Posterior vena cava (tissue), 2 donors: ENCODE results near the gene SEMA4F. TPM values are rescaled to one million over a fixed set of nuclear protein-coding genes. Genes with fewer than 3 reads are reported as not detected.

ENCODE experiments used
- DNase-seq: peaks from one replicate; pipeline ENCODE4 v3.0.0-alpha.2; 2020; ENCODE audit warnings: low spot score
- intact Hi-C, 2 donors: fragments of 100-400 bp; cut with DNase I; formaldehyde crosslinking; loops; one replicate each; pipeline versions ENCODE4 v1.14.1 to v1.14.2; 2022 to 2023
- total RNA-seq, 2 donors: library from RNA; stranded (reverse); fragmentation: NEBNext Ultra II Directional; extraction: Animal tissue kit (Norgen Biotek cat#: 25700); gene quantifications; one replicate each; pipeline ENCODE4 v1.2.1, GENCODE V29; 2021
- donor health status: DM: yes; HTN: yes; CAD: no.
- donor health status: DM: yes; HTN: yes; CAD: no.

SEMA4F gene
- total RNA-seq, 2 donors from 2014 or later, result 3.2 to 3.9 TPM

- intact Hi-C loops, result no loop called here
These were observed 460 bp upstream of the SEMA4F start for GRCh38 chr2:74653589-74653984.

GRCh38 chr2:74655579-74655978, 1.5 kb downstream of the SEMA4F start:
- intact Hi-C loops, result no loop called here

More at GRCh38 chr2:74653589-74653984, 460 bp upstream of the SEMA4F start:
- no peak for DNase-seq

GRCh38 chr2:74658516-74658915, 4.5 kb downstream of the SEMA4F start:
- DNase-seq, result no peak
- intact Hi-C loops, result no loop called here

More at GRCh38 chr2:74655579-74655978, 1.5 kb downstream of the SEMA4F start:
- no peak for DNase-seq

GRCh38 chr2:74659462-74659861, 5.4 kb downstream of the SEMA4F start:
- DNase-seq, result no peak
- intact Hi-C loops, result no loop called here

GRCh38 chr2:74668087-74668486, 14.0 kb downstream of the SEMA4F start:
- DNase-seq, result no peak
- intact Hi-C loops, result no loop called here

- DNase-seq, result no peak
- intact Hi-C loops, result no loop called here
These were observed 16.2 kb downstream of the SEMA4F start for GRCh38 chr2:74670263-74670662.

GRCh38 chr2:74671479-74671878, 17.4 kb downstream of the SEMA4F start:
- no peak for DNase-seq
- intact Hi-C loops, result no loop called here

GRCh38 chr2:74673826-74674528, 19.9 kb downstream of the SEMA4F start:
- intact Hi-C loops, result no loop called here
- no peak for DNase-seq

GRCh38 chr2:74675090-74675489, 21.0 kb downstream of the SEMA4F start:
- intact Hi-C loops, result no loop called here
- DNase-seq, result no peak

- no peak for DNase-seq
- intact Hi-C loops, result no loop called here
These were observed 22.3 kb downstream of the SEMA4F start for GRCh38 chr2:74676331-74676730.

- DNase-seq, result no peak
- intact Hi-C loops, result loop anchor here in 1 of 2 donors (10.0 kb wide), 1 partner anchor 925 kb away; no protein-coding TSS in a partner anchor
These were observed 25.6 kb downstream of the SEMA4F start for GRCh38 chr2:74679615-74680014.

- no peak for DNase-seq
- intact Hi-C loops, result loop anchor here in 1 of 2 donors (10.0 kb wide), 1 partner anchor 922 kb away; no protein-coding TSS in a partner anchor
These were observed 28.5 kb downstream of the SEMA4F start for GRCh38 chr2:74682501-74682900.

- no peak for DNase-seq
- intact Hi-C loops, result loop anchor here in 1 of 2 donors (10.0 kb wide), 1 partner anchor 919 kb away; no protein-coding TSS in a partner anchor
These were observed 31.4 kb downstream of the SEMA4F start for GRCh38 chr2:74685408-74685807.

- no peak for DNase-seq
- intact Hi-C loops, result loop anchor here in 1 of 2 donors (10.0 kb wide), 1 partner anchor 916 kb away; no protein-coding TSS in a partner anchor
These were observed 34.8 kb downstream of the SEMA4F start for GRCh38 chr2:74688881-74689280.

- no peak for DNase-seq
- intact Hi-C loops, result loop anchor here (5.0 to 10.0 kb wide), 2 partner anchors 188 to 915 kb away; no protein-coding TSS in a partner anchor
These were observed 35.6 kb downstream of the SEMA4F start for GRCh38 chr2:74689671-74690070.

- DNase-seq, result no peak
- intact Hi-C loops, result loop anchor here in 1 of 2 donors (5.0 kb wide), 1 partner anchor 187 kb away; no protein-coding TSS in a partner anchor
These were observed 36.5 kb downstream of the SEMA4F start for GRCh38 chr2:74690571-74690970.

GRCh38 chr2:74691929-74692328, 37.9 kb downstream of the SEMA4F start:
- no peak for DNase-seq
- intact Hi-C loops, result loop anchor here (2.0 to 5.0 kb wide), 2 partner anchors 185 to 187 kb away; no protein-coding TSS in a partner anchor

GRCh38 chr2:74693213-74693612, 39.2 kb downstream of the SEMA4F start:
- DNase-seq, result no peak
- intact Hi-C loops, result loop anchor here (2.0 to 5.0 kb wide), 2 partner anchors 184 to 186 kb away; no protein-coding TSS in a partner anchor

GRCh38 chr2:74693668-74694067, 39.6 kb downstream of the SEMA4F start:
- DNase-seq, result no peak
- intact Hi-C loops, result loop anchor here (2.0 to 5.0 kb wide), 2 partner anchors 184 to 185 kb away; no protein-coding TSS in a partner anchor

- intact Hi-C loops, result loop anchor here in 1 of 2 donors (5.0 kb wide), 1 partner anchor 183 kb away; no protein-coding TSS in a partner anchor
- DNase-seq, result no peak
These were observed 40.2 kb downstream of the SEMA4F start for GRCh38 chr2:74694281-74694680.

GRCh38 chr2:74695663-74696062, 41.6 kb downstream of the SEMA4F start:
- DNase-seq, result no peak
- intact Hi-C loops, result no loop called here
